A549 (cell line): ENCODE data around the gene PSMB8. TPM values are rescaled to one million over a fixed set of nuclear protein-coding genes. Genes with fewer than 3 reads are reported as not detected.

Experiments
- ATAC-seq, 2 experiments: fragments of 200-7000 bp in 1 of 2; fragments of >200 bp in 1 of 2; cut with Nextera tagmentation in 1 of 2; cut with Tn5 transposase in 1 of 2; 3 replicates each; pipeline versions ENCODE4 v1.8.0 to v1.9.1; 2018 to 2020; ENCODE audit warnings: mild to moderate bottlenecking in 1 of 2, moderate library complexity in 1 of 2
- CTCF ChIA-PET: fragments of 300-600 bp; sonication (Branson Sonifier 250); formaldehyde crosslinking; extraction: SDS; loops from one replicate; lab custom pipeline; 2021; ENCODE audit warnings: antibody characterized with exemption, inconsistent platforms; lab: Yijun Ruan, JAX
- POLR2A ChIA-PET: fragments of 350-600 bp; formaldehyde crosslinking; extraction: SDS; loops from one replicate; lab custom pipeline; 2021; ENCODE audit warnings: antibody characterized with exemption, inconsistent platforms; lab: Yijun Ruan, JAX
- DNase-seq, 2 experiments: peaks; one replicate each; pipeline versions ENCODE4 v3.0.0 to v3.0.0-alpha.2; 2011 to 2016; ENCODE audit warnings: low read depth in 1 of 2, low spot score in 1 of 2
- FAIRE-seq: peaks from 2 replicates; lab custom pipeline; 2011; peaks lifted over from hg19 to GRCh38; lab: Jason Lieb, UNC
- H3K27ac ChIP-seq, 2 experiments: fragments of >200 bp; sonication (Bioruptor Twin); formaldehyde crosslinking; 3 replicates each; pipeline ENCODE4 v1.5.1; 2016 to 2017
- H3K4me1 ChIP-seq: fragments of >200 bp; sonication (Bioruptor Twin); formaldehyde crosslinking; 3 replicates; pipeline ENCODE4 v1.6.1; 2016
- H3K4me2 ChIP-seq: fragments of >200 bp; sonication (Bioruptor Twin); formaldehyde crosslinking; 3 replicates; pipeline ENCODE4 v1.6.1; 2016
- H3K4me3 ChIP-seq: fragments of >200 bp; sonication (Bioruptor Twin); formaldehyde crosslinking; 3 replicates; pipeline ENCODE4 v1.5.1; 2016
- H3K9me3 ChIP-seq: fragments of >200 bp; sonication (Bioruptor Twin); formaldehyde crosslinking; 3 replicates; pipeline ENCODE4 v1.6.1; 2016
- BCL3 ChIP-seq: fragments of >200 bp; sonication (Bioruptor Twin); formaldehyde crosslinking; IDR thresholded peaks from 3 replicates; pipeline ENCODE4 v1.6.1; 2016
- CEBPB ChIP-seq, 2 experiments: fragments of >200 bp in 1 of 2; sonication (Bioruptor Twin) in 1 of 2; formaldehyde crosslinking in 1 of 2; IDR thresholded peaks; 2 replicates each; pipeline ENCODE4 v1.6.1; 2012 to 2016
- CTCF ChIP-seq: fragments of >200 bp; sonication (Bioruptor Twin); formaldehyde crosslinking; IDR thresholded peaks from 3 replicates; pipeline ENCODE4 v1.5.1; 2016
- EHF ChIP-seq: fragments of 250-450 bp; sonication (Bioruptor Pico); IDR thresholded peaks from 2 replicates; pipeline ENCODE4 v1.5.0; 2020; ENCODE audit warnings: mild to moderate bottlenecking
- EP300 ChIP-seq, 2 experiments: fragments of >200 bp; sonication (Bioruptor Twin); formaldehyde crosslinking; IDR thresholded peaks; 2 replicates in 1 of 2; 3 replicates in 1 of 2; pipeline ENCODE4 v1.6.1; 2016 to 2017
- GATA3 ChIP-seq: IDR thresholded peaks from 2 replicates; pipeline ENCODE4 v1.6.1; 2012; ENCODE audit warnings: borderline replicate concordance
- HDAC2 ChIP-seq: fragments of 200-600 bp; sonication (generic); IDR thresholded peaks from 2 replicates; pipeline ENCODE4 v1.6.1; 2016
- HOXB5 ChIP-seq: fragments of 250-450 bp; sonication (Bioruptor Pico); IDR thresholded peaks from 2 replicates; pipeline ENCODE4 v1.5.0; 2020; ENCODE audit warnings: mild to moderate bottlenecking, moderate library complexity
- JUNB ChIP-seq: fragments of >200 bp; sonication (Bioruptor Twin); formaldehyde crosslinking; IDR thresholded peaks from 2 replicates; pipeline ENCODE4 v1.6.1; 2016
- KDM1A ChIP-seq: fragments of 200-600 bp; sonication (generic); IDR thresholded peaks from 2 replicates; pipeline ENCODE4 v1.6.1; 2016; ENCODE audit warnings: low read depth, mild to moderate bottlenecking
- MAFK ChIP-seq: fragments of 450-650 bp; IDR thresholded peaks from 2 replicates; pipeline ENCODE4 v1.6.1; 2014; ENCODE audit not compliant: partially characterized antibody
- MAZ ChIP-seq: fragments of 150-350 bp; IDR thresholded peaks from 2 replicates; pipeline ENCODE4 v1.6.1; 2014; ENCODE audit warnings: antibody characterized with exemption, low read depth, low read length, borderline replicate concordance
- POLR2A ChIP-seq: IDR thresholded peaks from 2 replicates; pipeline ENCODE4 v1.6.1; 2012; ENCODE audit warnings: mild to moderate bottlenecking, low read length
- POLR2AphosphoS2 ChIP-seq: conservative IDR thresholded peaks from 2 replicates; pipeline ENCODE4 v1.6.1; 2012; ENCODE audit warnings: low read length, improper control_type of control experiment, inconsistent platforms
- RAD21 ChIP-seq, 2 experiments: fragments of >200 bp in 1 of 2; sonication (Bioruptor Twin) in 1 of 2; formaldehyde crosslinking in 1 of 2; IDR thresholded peaks in 1 of 2; conservative IDR thresholded peaks in 1 of 2; 2 replicates in 1 of 2; 3 replicates in 1 of 2; pipeline ENCODE4 v1.6.1; 2012 to 2018; ENCODE audit warnings: inconsistent platforms in 1 of 2
- RCOR1 ChIP-seq: fragments of 150-350 bp; IDR thresholded peaks from 2 replicates; pipeline ENCODE4 v1.6.1; 2014; ENCODE audit warnings: antibody characterized with exemption, low read length, low read depth
- RFX5 ChIP-seq: fragments of 450-650 bp; IDR thresholded peaks from 2 replicates; pipeline ENCODE4 v1.7.1; 2014; ENCODE audit warnings: antibody characterized with exemption, mild to moderate bottlenecking, moderate library complexity
- RNF2 ChIP-seq: fragments of 200-600 bp; sonication (generic); IDR thresholded peaks from 2 replicates; pipeline ENCODE4 v1.6.1; 2016; ENCODE audit warnings: low read depth, mild to moderate bottlenecking, antibody characterized with exemption, moderate library complexity, borderline replicate concordance
- SMC3 ChIP-seq: fragments of >200 bp; sonication (Bioruptor Twin); formaldehyde crosslinking; IDR thresholded peaks from 3 replicates; pipeline ENCODE4 v1.6.1; 2018; ENCODE audit warnings: inconsistent platforms
- ZFP36 ChIP-seq: fragments of 450-650 bp; IDR thresholded peaks from 2 replicates; pipeline ENCODE4 v1.6.1; 2014; ENCODE audit warnings: borderline replicate concordance; ENCODE audit not compliant: partially characterized antibody
- WGBS: methylation state at CpG from one replicate; pipeline ENCODE4 v1.1.6; 2017; ENCODE audit errors: missing lambda C conversion rate; 5-methylcytosine and 5-hydroxymethylcytosine counted together
- polyA plus RNA-seq, 4 experiments: library from polyadenylated mRNA; depleted of rRNA in 3 of 4; stranded (reverse); fragments of >200 nt; fragmentation: RNase III in 1 of 4; extraction: RNeasy Plus Mini Kit Qiagen cat#74134 plus additional on column Dnase treatment in 1 of 4; gene quantifications; 2 replicates in 3 of 4; 3 replicates in 1 of 4; pipeline ENCODE4 v1.2.3, GENCODE V29; 2011 to 2017
- TF ChIP-seq, protein P1 (sequence below): fragments of 150-350 bp; IDR thresholded peaks from 2 replicates; pipeline ENCODE4 v1.6.1; 2014; ENCODE audit warnings: low read depth, mild to moderate bottlenecking, low read length

PSMB8 gene
- polyA plus RNA-seq, 2 of the 4 experiments (the other 2 are of a cell fraction) = 14.6 to 20.2 TPM

- H3K4me1 ChIP-seq = peaks cover 16% of the 10 kb centered on the region
- ATAC-seq (no peak), DNase-seq (no peak), FAIRE-seq (no peak)
- TF ChIP-seq HOXB5 (CRISPR knock-in tag) (no peak), MAFK (no peak), KDM1A (no peak), CEBPB (IDR thresholded peaks at IDR 0.05) (no peak), RFX5 (no peak), RCOR1 (no peak), ZFP36 (no peak), RNF2 (no peak)
- no peak overlapping the region for H3K27ac ChIP-seq
- ChIA-PET POLR2A (no interaction called here), CTCF (interaction anchor here (1.1 to 1.7 kb wide), 2 partner anchors 46 to 97 kb away, joined by 3 to 7 read pairs; no protein-coding TSS in a partner anchor)
- H3K9me3 ChIP-seq = no peaks in the 10 kb centered on the region
- H3K4me2 ChIP-seq = no peak overlapping the region
- H3K4me3 ChIP-seq = no peak overlapping the region
- WGBS = 91% methylated on average over 5 of the region's 5 CpGs
Measured at GRCh38 chr6:32887616-32888015, 43.8 kb upstream of the PSMB8 start.

DNA sequence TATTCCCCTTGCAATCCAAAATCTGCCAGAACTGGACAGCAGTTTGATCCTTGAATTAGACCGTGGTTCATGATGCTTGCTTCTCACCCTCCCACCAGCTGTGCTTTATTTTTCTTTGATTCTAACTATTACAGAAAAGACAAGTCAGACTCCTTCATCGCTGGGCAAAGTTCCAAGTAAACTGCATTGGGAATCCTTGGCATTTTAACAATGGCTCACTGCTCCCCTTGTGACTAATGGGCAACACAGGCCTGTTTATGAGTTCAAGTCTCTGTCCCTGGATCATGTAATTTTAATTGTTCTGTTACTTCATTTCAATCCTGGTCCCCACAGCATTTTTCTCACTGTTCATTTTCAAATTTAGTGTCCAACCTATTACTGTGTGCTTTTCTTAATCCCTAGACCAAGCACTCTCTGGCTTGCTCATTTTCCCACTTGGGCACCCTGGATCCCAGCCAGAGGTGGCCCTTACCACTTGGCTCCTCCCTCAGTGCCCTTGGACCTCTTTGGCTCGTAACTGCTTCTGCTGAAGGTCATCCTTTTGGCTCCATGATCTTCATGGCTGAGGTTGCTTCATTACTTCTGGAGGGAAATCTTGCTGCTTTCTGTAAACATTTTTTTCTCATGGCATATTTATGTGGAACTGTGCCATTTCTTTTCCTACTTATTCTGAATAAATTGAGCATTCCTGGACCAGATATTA lies 43.0 kb upstream of the PSMB8 start:
- H3K4me1 ChIP-seq = peaks cover 16% of the 10 kb centered on the region
- DNase-seq (peak in 1 of 2 experiments; percentile 26), ATAC-seq (no peak), FAIRE-seq (no peak)
- 35% methylated on average over 3 of the region's 3 CpGs for WGBS
- no peak overlapping the region for H3K4me3 ChIP-seq
- no peaks in the 10 kb centered on the region for H3K9me3 ChIP-seq
- peak overlapping the region; percentile 13 to 60; a peak in 3 of 6 replicates for H3K27ac ChIP-seq
- TF ChIP-seq HDAC2 (no peak), JUNB (no peak), EHF (no peak), RFX5 (no peak), MAZ (no peak), EP300 (IDR thresholded peaks at IDR 0.05) (no peak), POLR2AphosphoS2 (no peak), GATA3 (no peak), BCL3 (no peak)
- TF ChIP-seq, all 56 proteins: peak for 0
- ChIA-PET CTCF (interaction anchor here (0.8 to 5.3 kb wide), 22 partner anchors 18 to 362 kb away, joined by 3 to 37 read pairs (median 5); partner anchors contain the start of genes HLA-DMA, HLA-DMB and TAP2), POLR2A (no interaction called here)
- peak overlapping the region; percentile 49 for H3K4me2 ChIP-seq

GRCh38 chr6:32885698-32886286 lies 41.9 kb upstream of the PSMB8 start:
- TF ChIP-seq RAD21 (conservative IDR thresholded peaks at IDR 0.05 in 1 of 2, IDR thresholded peaks at IDR 0.05 in 1 of 2) = peak; percentile 80 to 82
- TF ChIP-seq CTCF = peak; percentile 66
- peak; percentile 88 for TF ChIP-seq SMC3
- TF ChIP-seq POLR2A = no peak
- TF ChIP-seq, protein P1, sequence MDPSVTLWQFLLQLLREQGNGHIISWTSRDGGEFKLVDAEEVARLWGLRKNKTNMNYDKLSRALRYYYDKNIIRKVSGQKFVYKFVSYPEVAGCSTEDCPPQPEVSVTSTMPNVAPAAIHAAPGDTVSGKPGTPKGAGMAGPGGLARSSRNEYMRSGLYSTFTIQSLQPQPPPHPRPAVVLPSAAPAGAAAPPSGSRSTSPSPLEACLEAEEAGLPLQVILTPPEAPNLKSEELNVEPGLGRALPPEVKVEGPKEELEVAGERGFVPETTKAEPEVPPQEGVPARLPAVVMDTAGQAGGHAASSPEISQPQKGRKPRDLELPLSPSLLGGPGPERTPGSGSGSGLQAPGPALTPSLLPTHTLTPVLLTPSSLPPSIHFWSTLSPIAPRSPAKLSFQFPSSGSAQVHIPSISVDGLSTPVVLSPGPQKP = no peak
- TF ChIP-seq, all 56 proteins: peak for 3
- Histone ChIP-seq H3K9me3 (no peaks in the 10 kb centered on the region), H3K4me3 (no peak overlapping the region), H3K27ac (0 out of 6 replicates have a peak overlapping the region, but pooled peaks of 1 of the 2 experiments have one; percentile 5), H3K4me1 (peaks cover 16% of the 10 kb centered on the region), H3K4me2 (no peak overlapping the region)
- WGBS = 25% methylated on average over 4 of the region's 4 CpGs
- ChIA-PET CTCF (interaction anchor here (0.7 to 5.3 kb wide), 40 partner anchors 8 to 363 kb away, joined by 3 to 37 read pairs (median 4); partner anchors contain the start of genes HLA-DMA, HLA-DMB and TAP2), POLR2A (no interaction called here)
- no peak for FAIRE-seq
- peak in 1 of 2 experiments; percentile 76; a peak in 3 of 6 replicates for ATAC-seq
- DNase-seq = peak; percentile 39 to 66
